Psoas muscle (tissue), 8 donors: ENCODE measurements around the gene GP1BB. TPM values are rescaled to one million over a fixed set of nuclear protein-coding genes. Genes with fewer than 3 reads are reported as not detected.

Experiments
- ATAC-seq, 4 donors: fragments of 200-7000 bp; cut with Tn5 transposase; one replicate each; pipeline ENCODE4 v1.9.1; 2020; ENCODE audit warnings: moderate library complexity in 3 of 4, mild to moderate bottlenecking in 2 of 4
- DNase-seq, 2 donors: peaks; one replicate each; pipeline ENCODE4 v3.0.0-alpha.2; 2020
- H3K27ac ChIP-seq: fragments of 200-600 bp; one replicate; pipeline ENCODE4 v1.8.0; 2022
- H3K27me3 ChIP-seq, 3 donors: fragments of 200-600 bp in 1 of 3; one replicate each; pipeline versions ENCODE4 v1.6.1 to v1.8.0; 2013 to 2022; ENCODE audit warnings: low read length in 2 of 3, mild to moderate bottlenecking in 2 of 3, moderate library complexity in 1 of 3; ENCODE audit not compliant: insufficient read depth in 3 of 3
- H3K36me3 ChIP-seq, 2 donors: fragments of 200-600 bp in 1 of 2; one replicate each; pipeline versions ENCODE4 v1.6.1 to v1.8.0; 2013 to 2022; ENCODE audit warnings: low read depth in 1 of 2, mild to moderate bottlenecking in 1 of 2, moderate library complexity in 1 of 2; ENCODE audit not compliant: insufficient read depth in 1 of 2
- H3K4me1 ChIP-seq: fragments of 200-600 bp; one replicate; pipeline ENCODE4 v1.8.0; 2022
- H3K4me3 ChIP-seq: fragments of 200-600 bp; one replicate; pipeline ENCODE4 v1.8.0; 2022; ENCODE audit warnings: mild to moderate bottlenecking
- H3K9me3 ChIP-seq: fragments of 200-600 bp; one replicate; pipeline ENCODE4 v1.8.0; 2022
- WGBS, 3 donors: extraction: QIAGEN DNeasy Blood & Tissue Kit; methylation state at CpG; one replicate each; pipeline versions ENCODE4 v1.1.6 to v1.1.7; 2013; 5-methylcytosine and 5-hydroxymethylcytosine counted together
- intact Hi-C, 2 donors: fragments of 100-400 bp; cut with DNase I; formaldehyde crosslinking; loops; one replicate each; pipeline versions ENCODE4 v1.11.0 to v1.14.2; 2022
- polyA plus RNA-seq, 3 donors: library from polyadenylated mRNA; stranded (reverse); fragments of 200-250 nt; gene quantifications; one replicate each; pipeline ENCODE4 v1.2.3, GENCODE V29; 2013
- total RNA-seq, 4 donors: library from RNA; stranded (reverse); fragmentation: NEBNext Ultra II Directional in 2 of 4; extraction: Animal tissue kit (Norgen Biotek cat#: 25700) in 2 of 4; gene quantifications; one replicate each; pipeline versions ENCODE4 v1.2.1 to v1.2.4, GENCODE V29; 2021 to 2023
- TF ChIP-seq, protein P1 (sequence below): fragments of 200-600 bp; IDR thresholded peaks from one replicate; pipeline ENCODE4 v1.8.0; 2022; ENCODE audit warnings: antibody characterized with exemption
- donor health status: healthy with polysubstance abuse.
- donor health status: DM: no; HTN: no; CAD: no; lungs with moderate emphysema.
- donor health status: Bipolar disorder and iron deficiency.
- donor health status: healthy.
- donor health status: DM: yes; HTN: yes; CAD: no.
- donor health status: DM: no; HTN: no; CAD: no.
- donor health status: DM: no; HTN: no; CAD: no.
- donor health status: DM: yes; HTN: yes; CAD: no.

Gene GP1BB
- total and polyA plus RNA-seq, 7 donors = 0.14 to 1.8 (median 0.58) TPM; not detected in 3

DNA sequence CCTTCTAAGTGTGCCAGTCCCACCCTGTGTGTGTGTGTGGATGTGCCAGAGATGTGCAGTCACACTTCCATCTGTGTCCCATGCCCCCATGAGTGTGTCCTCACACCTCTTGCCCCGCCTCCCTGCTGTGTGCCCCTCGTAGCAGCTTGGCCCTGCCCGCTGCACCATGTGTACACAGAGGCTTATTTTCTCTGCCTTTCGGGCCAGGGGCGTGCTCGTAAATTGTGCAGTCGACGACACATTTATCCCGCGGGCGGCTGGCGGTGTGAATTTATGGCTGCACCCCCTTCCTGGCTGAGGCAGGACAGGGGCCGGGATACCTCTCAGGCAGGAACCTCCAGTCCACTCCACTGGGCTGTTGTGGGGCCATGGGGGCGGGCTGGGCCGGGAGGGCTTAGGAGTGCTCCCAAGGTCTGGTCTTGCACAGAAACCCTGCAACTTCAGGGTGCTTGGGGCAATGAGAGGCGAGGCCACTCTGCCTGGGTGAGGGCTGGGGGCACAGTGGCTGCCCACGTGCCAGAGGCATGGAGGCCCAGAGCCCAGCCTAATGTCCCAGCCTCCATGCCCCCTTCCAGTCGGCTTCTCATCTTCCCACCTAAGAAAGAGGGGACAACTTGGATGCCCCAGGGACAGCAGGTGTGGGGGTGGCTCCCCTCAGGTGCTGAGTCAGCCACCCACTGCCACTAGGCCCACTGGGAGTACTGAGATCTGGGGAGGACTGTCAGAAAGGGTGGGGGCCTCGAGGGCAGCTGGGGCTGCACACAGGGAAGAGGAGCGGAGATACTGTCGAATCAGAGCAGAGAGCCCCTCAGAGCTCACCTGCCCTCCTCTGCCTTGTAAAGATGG lies 12.5 kb downstream of the GP1BB start:
- Histone ChIP-seq H3K9me3 (no peaks in the 10 kb centered on the region), H3K4me3 (no peak overlapping the region), H3K27me3 (no peaks in the 10 kb centered on the region), H3K4me1 (no peaks in the 10 kb centered on the region), H3K27ac (no peak overlapping the region), H3K36me3 (no peaks in the 10 kb centered on the region)
- TF ChIP-seq, protein P1, sequence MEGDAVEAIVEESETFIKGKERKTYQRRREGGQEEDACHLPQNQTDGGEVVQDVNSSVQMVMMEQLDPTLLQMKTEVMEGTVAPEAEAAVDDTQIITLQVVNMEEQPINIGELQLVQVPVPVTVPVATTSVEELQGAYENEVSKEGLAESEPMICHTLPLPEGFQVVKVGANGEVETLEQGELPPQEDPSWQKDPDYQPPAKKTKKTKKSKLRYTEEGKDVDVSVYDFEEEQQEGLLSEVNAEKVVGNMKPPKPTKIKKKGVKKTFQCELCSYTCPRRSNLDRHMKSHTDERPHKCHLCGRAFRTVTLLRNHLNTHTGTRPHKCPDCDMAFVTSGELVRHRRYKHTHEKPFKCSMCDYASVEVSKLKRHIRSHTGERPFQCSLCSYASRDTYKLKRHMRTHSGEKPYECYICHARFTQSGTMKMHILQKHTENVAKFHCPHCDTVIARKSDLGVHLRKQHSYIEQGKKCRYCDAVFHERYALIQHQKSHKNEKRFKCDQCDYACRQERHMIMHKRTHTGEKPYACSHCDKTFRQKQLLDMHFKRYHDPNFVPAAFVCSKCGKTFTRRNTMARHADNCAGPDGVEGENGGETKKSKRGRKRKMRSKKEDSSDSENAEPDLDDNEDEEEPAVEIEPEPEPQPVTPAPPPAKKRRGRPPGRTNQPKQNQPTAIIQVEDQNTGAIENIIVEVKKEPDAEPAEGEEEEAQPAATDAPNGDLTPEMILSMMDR = no peak
- intact Hi-C loops = no loop called here
- WGBS, 3 donors = 79 to 89% (median 80%) methylated on average over 21 of the region's 21 CpGs
- ATAC-seq = no peak
- no peak for DNase-seq

DNA sequence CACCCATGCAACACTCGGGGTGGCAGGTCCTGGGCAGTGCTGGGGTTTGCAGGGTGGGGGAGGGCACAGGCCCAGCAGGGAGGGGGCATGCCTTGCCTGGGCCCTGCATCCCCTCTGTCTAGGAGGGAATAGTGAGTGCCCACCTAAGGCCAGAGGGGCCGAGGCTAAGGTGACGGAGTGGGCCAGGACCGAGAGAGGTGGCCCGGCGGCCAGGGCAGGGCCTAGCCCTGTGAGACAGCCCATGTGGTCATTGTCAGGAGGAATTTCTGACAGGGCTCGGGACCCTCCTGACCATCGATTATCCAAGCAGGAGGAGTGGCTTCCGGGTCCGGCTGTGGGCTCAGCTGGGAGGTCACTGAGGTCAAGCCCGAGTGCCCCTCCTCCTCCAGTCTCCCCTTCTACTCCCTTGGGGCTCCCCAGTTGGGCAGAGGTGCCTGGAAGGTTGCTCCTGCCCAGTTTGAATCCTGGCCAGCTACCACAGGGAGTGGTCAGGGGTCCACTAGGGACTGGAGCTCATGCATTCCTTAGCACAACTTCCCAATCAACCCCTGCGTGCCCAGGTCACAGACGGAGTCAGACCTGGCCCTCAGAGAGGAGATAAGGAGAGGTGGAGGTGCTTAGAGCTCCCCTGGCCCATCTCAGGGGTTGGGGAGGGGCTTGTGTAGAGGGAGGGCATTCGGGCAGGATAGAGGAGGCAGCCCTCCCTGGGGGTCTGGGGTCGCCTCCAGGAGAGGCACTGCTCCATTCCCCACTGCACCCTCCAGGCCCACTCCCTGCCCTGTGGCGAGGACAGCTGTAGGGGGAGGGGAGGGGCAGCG lies 14.7 kb downstream of the GP1BB start:
- no peaks in the 10 kb centered on the region for H3K36me3 ChIP-seq
- WGBS, 3 donors = 85 to 88% (median 88%) methylated on average over 17 of the region's 17 CpGs
- no peak overlapping the region for H3K4me3 ChIP-seq
- no peaks in the 10 kb centered on the region for H3K27me3 ChIP-seq
- TF ChIP-seq, protein P1 = no peak
- DNase-seq (no peak), ATAC-seq (no peak)
- H3K9me3 ChIP-seq = no peaks in the 10 kb centered on the region
- H3K4me1 ChIP-seq = no peaks in the 10 kb centered on the region
- intact Hi-C loops = no loop called here
- H3K27ac ChIP-seq = no peak overlapping the region

DNA sequence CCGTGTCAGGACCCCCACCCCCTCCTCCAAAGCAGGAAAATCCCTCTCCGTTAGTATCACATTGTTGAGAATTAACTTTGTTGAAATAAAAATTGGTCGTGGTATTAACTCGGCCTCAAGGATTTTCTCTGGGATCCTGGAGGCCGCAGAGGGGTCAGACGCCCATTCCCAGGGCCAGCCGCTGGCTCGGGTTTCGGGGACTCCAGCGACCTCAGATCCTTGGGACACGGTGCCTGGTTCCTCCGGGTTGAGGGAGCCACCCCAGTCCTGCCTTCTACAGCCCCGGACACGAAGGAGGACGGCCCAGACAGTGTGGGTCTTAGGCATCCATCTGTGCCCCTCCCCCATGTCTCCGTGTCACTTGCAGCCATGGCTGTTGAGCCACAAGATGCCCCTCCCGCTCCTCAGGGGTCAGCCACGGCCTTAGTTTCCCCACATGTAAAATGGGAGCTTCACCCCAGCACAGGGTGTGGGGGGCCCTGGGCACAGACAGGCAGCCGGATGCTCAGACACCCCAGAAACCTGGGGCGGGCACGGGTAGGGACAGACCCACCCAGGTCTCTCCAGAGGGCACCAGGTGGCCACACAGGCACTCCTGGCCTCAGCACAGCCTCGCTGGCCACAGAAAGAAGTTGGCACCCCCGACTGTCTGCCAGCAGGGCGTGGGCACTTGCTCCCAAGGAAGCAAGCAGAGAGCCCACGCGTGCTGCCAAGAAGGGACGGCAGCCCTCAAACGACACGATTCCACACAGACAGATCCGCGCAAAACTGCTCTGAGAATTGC lies 15.5 kb downstream of the GP1BB start:
- TF ChIP-seq, protein P1 = no peak
- no peak overlapping the region for H3K4me3 ChIP-seq
- no peaks in the 10 kb centered on the region for H3K4me1 ChIP-seq
- no peaks in the 10 kb centered on the region for H3K9me3 ChIP-seq
- no peaks in the 10 kb centered on the region for H3K36me3 ChIP-seq
- no peaks in the 10 kb centered on the region for H3K27me3 ChIP-seq
- DNase-seq (no peak), ATAC-seq (no peak)
- intact Hi-C loops = no loop called here
- WGBS, 3 donors = 59 to 76% (median 63%) methylated on average over 29 to 31 of the region's 31 CpGs
- H3K27ac ChIP-seq = no peak overlapping the region

DNA sequence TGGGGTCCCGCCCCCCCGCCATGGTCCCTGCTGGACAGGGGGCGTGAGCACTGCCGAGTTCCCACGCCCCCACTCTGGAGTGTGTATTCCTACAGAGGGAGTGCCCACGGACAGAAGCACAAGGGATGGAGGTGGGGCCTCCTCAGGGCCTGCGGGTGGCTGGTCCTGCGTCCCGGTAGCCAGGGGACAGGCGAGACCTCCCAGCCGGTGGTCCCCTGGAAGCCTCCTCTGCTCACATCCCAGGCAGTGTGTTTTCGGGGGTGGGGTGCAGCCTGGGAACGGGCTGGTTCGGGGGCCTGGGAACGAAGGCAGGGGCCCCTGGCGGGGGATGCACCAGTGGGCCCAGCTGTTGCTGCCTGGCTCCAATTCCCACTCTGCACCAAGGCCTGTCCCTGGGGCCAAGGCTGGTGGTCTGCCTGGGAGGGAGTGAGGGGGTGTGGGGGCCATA lies 16.1 kb downstream of the GP1BB start:
- peaks cover 4% of the 10 kb centered on the region for H3K4me1 ChIP-seq
- TF ChIP-seq, protein P1 = no peak
- H3K27me3 ChIP-seq = no peaks in the 10 kb centered on the region
- H3K4me3 ChIP-seq = no peak overlapping the region
- no peaks in the 10 kb centered on the region for H3K9me3 ChIP-seq
- WGBS, 3 donors = 67 to 74% (median 68%) methylated on average over 14 to 16 of the region's 16 CpGs
- H3K36me3 ChIP-seq = no peaks in the 10 kb centered on the region
- DNase-seq = no peak
- intact Hi-C loops = no loop called here
- ATAC-seq = no peak
- H3K27ac ChIP-seq = no peak overlapping the region
